Lower leg skin (tissue), 3 donors: ENCODE measurements around the gene GLT8D2.

Experiments
- POLR2A ChIP-seq, 2 donors: fragments of 450-650 bp; IDR thresholded peaks; one replicate each; pipeline ENCODE4 v1.6.1; 2016 to 2017; ENCODE audit warnings: antibody characterized with exemption in 2 of 2, mild to moderate bottlenecking in 1 of 2, moderate library complexity in 1 of 2
- TF ChIP-seq, protein P1 (sequence below), 3 donors: fragments of 450-650 bp; IDR thresholded peaks; one replicate each; pipeline ENCODE4 v1.5.1; 2016; ENCODE audit warnings: antibody characterized with exemption in 3 of 3, mild to moderate bottlenecking in 3 of 3, moderate library complexity in 2 of 3

GRCh38 chr12:103986829-103987228 is 63.2 kb downstream of the GLT8D2 start:
- TF ChIP-seq, protein P1, sequence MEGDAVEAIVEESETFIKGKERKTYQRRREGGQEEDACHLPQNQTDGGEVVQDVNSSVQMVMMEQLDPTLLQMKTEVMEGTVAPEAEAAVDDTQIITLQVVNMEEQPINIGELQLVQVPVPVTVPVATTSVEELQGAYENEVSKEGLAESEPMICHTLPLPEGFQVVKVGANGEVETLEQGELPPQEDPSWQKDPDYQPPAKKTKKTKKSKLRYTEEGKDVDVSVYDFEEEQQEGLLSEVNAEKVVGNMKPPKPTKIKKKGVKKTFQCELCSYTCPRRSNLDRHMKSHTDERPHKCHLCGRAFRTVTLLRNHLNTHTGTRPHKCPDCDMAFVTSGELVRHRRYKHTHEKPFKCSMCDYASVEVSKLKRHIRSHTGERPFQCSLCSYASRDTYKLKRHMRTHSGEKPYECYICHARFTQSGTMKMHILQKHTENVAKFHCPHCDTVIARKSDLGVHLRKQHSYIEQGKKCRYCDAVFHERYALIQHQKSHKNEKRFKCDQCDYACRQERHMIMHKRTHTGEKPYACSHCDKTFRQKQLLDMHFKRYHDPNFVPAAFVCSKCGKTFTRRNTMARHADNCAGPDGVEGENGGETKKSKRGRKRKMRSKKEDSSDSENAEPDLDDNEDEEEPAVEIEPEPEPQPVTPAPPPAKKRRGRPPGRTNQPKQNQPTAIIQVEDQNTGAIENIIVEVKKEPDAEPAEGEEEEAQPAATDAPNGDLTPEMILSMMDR (IDR thresholded peaks at IDR 0.05): no peak
- no peak for TF ChIP-seq POLR2A (IDR thresholded peaks at IDR 0.05)
